GM21360 (cell line): Measurements from ENCODE around the gene PHOSPHO1.

Experiments used
- ATAC-seq: cut with Tn5 transposase; IDR thresholded peaks from one replicate; pipeline ENCODE4 v1.9.1; 2021; ENCODE audit warnings: mild to moderate bottlenecking, moderate library complexity; ENCODE audit not compliant: unreplicated experiment

The PHOSPHO1 gene

GRCh38 chr17:49244839-49245238 lies 14.3 kb upstream of the PHOSPHO1 start:
- ATAC-seq, result no peak

GRCh38 chr17:49242813-49243212 lies 12.2 kb upstream of the PHOSPHO1 start:
- no peak for ATAC-seq

GRCh38 chr17:49241692-49242397 lies 11.3 kb upstream of the PHOSPHO1 start:
- no peak for ATAC-seq

- ATAC-seq, result no peak
Observed at GRCh38 chr17:49241040-49241439, 10.5 kb upstream of the PHOSPHO1 start.

- ATAC-seq, result no peak
Observed at GRCh38 chr17:49240619-49241018, 10.0 kb upstream of the PHOSPHO1 start.

- no peak for ATAC-seq
Observed at GRCh38 chr17:49239963-49240362, 9.4 kb upstream of the PHOSPHO1 start.

- no peak for ATAC-seq
Observed at GRCh38 chr17:49235896-49236295, 5.3 kb upstream of the PHOSPHO1 start.

GRCh38 chr17:49234509-49235080 lies 4.0 kb upstream of the PHOSPHO1 start:
- ATAC-seq, result no peak

- ATAC-seq, result no peak
Observed at GRCh38 chr17:49231563-49231894, 942 bp upstream of the PHOSPHO1 start.

- no peak for ATAC-seq
Observed at GRCh38 chr17:49229805-49230600, 584 bp downstream of the PHOSPHO1 start.

GRCh38 chr17:49229076-49229804 lies 1.3 kb downstream of the PHOSPHO1 start:
- no peak for ATAC-seq

- ATAC-seq, result no peak
Observed at GRCh38 chr17:49227436-49228261, 2.9 kb downstream of the PHOSPHO1 start.

- ATAC-seq, result no peak
Observed at GRCh38 chr17:49226771-49227435, 3.7 kb downstream of the PHOSPHO1 start.

- no peak for ATAC-seq
Observed at GRCh38 chr17:49225554-49226236, 4.9 kb downstream of the PHOSPHO1 start.

- no peak for ATAC-seq
Observed at GRCh38 chr17:49224997-49225337, 5.6 kb downstream of the PHOSPHO1 start.

- ATAC-seq, result no peak
Observed at GRCh38 chr17:49224198-49224996, 6.2 kb downstream of the PHOSPHO1 start.

- no peak for ATAC-seq
Observed at GRCh38 chr17:49223517-49224197, 6.9 kb downstream of the PHOSPHO1 start.

- ATAC-seq, result no peak
Observed at GRCh38 chr17:49223168-49223516, 7.4 kb downstream of the PHOSPHO1 start.
